Thyroid gland (tissue), 4 donors: ENCODE results near the gene TMEM43. TPM values are rescaled to one million over a fixed set of nuclear protein-coding genes. Genes with fewer than 3 reads are reported as not detected.

ENCODE experiments used
- DNase-seq, 2 donors: peaks; one replicate each; pipeline ENCODE4 v3.0.0-alpha.2; 2019
- H3K27ac ChIP-seq, 3 donors: fragments of 200-600 bp; sonication (generic); 1 replicate in 2 of 3; 2 replicates in 1 of 3; pipeline ENCODE4 v1.5.1; 2016 to 2019; ENCODE audit warnings: mild to moderate bottlenecking in 1 of 3, moderate library complexity in 1 of 3
- H3K27me3 ChIP-seq: fragments of 200-600 bp; sonication (generic); one replicate; pipeline ENCODE4 v1.5.1; 2019
- H3K36me3 ChIP-seq, 2 donors: fragments of 200-600 bp; sonication (generic); one replicate each; pipeline ENCODE4 v1.5.1; 2016 to 2019
- H3K4me1 ChIP-seq, 2 donors: fragments of 200-600 bp; sonication (generic); one replicate each; pipeline ENCODE4 v1.5.1; 2017 to 2019
- H3K4me3 ChIP-seq, 3 donors: fragments of 200-600 bp; sonication (generic); replicated peaks in 1 of 3; 1 replicate in 2 of 3; 2 replicates in 1 of 3; pipeline ENCODE4 v1.5.1; 2016; ENCODE audit warnings: mild to moderate bottlenecking in 1 of 3
- H3K9me3 ChIP-seq: fragments of 200-600 bp; sonication (generic); one replicate; pipeline ENCODE4 v1.5.1; 2017
- POLR2A ChIP-seq, 2 donors: fragments of 450-650 bp; IDR thresholded peaks; one replicate each; pipeline ENCODE4 v1.6.1; 2017; ENCODE audit warnings: antibody characterized with exemption in 2 of 2, mild to moderate bottlenecking in 2 of 2, moderate library complexity in 1 of 2
- WGBS, 2 donors: methylation state at CpG; one replicate each; pipeline ENCODE4 v1.1.5; 2017; 5-methylcytosine and 5-hydroxymethylcytosine counted together
- intact Hi-C: fragments of 100-400 bp; cut with DNase I; formaldehyde crosslinking; loops from one replicate; pipeline ENCODE4 v1.15.1; 2023
- total RNA-seq, 4 donors: library from RNA; depleted of rRNA; stranded (reverse); fragments of >200 nt; gene quantifications; one replicate each; pipeline ENCODE4 v1.2.3, GENCODE V29; 2016
- TF ChIP-seq, protein P1 (sequence below), 6 experiments: fragments of 200-600 bp in 3 of 6; fragments of 450-650 bp in 3 of 6; sonication (generic) in 3 of 6; IDR thresholded peaks; one replicate each; pipeline ENCODE4 v1.5.1; 2016 to 2019; ENCODE audit warnings: antibody characterized with exemption in 6 of 6, mild to moderate bottlenecking in 2 of 6, inconsistent platforms in 1 of 6, moderate library complexity in 1 of 6

TMEM43 gene
- total RNA-seq, 4 donors from 2014 or later: 69.6 to 109 (median 90.3) TPM

- DNase-seq: no peak
- peak overlapping the region; percentile 81 to 93 (median 88) for H3K27ac ChIP-seq
- peak overlapping the region; percentile 77 to 91 (median 81) for H3K4me3 ChIP-seq
- peaks cover 28 to 38% of the 10 kb centered on the region in 2 donors for H3K4me1 ChIP-seq
- no peak for TF ChIP-seq POLR2A (IDR thresholded peaks at IDR 0.05)
- TF ChIP-seq, protein P1, sequence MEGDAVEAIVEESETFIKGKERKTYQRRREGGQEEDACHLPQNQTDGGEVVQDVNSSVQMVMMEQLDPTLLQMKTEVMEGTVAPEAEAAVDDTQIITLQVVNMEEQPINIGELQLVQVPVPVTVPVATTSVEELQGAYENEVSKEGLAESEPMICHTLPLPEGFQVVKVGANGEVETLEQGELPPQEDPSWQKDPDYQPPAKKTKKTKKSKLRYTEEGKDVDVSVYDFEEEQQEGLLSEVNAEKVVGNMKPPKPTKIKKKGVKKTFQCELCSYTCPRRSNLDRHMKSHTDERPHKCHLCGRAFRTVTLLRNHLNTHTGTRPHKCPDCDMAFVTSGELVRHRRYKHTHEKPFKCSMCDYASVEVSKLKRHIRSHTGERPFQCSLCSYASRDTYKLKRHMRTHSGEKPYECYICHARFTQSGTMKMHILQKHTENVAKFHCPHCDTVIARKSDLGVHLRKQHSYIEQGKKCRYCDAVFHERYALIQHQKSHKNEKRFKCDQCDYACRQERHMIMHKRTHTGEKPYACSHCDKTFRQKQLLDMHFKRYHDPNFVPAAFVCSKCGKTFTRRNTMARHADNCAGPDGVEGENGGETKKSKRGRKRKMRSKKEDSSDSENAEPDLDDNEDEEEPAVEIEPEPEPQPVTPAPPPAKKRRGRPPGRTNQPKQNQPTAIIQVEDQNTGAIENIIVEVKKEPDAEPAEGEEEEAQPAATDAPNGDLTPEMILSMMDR (IDR thresholded peaks at IDR 0.05): no peak
- no peaks in the 10 kb centered on the region for H3K27me3 ChIP-seq
- H3K36me3 ChIP-seq: peaks cover 0 to 10% of the 10 kb centered on the region in 2 donors
- H3K9me3 ChIP-seq: no peaks in the 10 kb centered on the region
- WGBS, 2 donors: 6 to 10% methylated on average over 8 to 10 of the region's 10 CpGs
- intact Hi-C loops: loop anchor here (10.0 kb wide), 1 partner anchor 53 kb away; the partner anchor contains the start of genes CHCHD4 and TMEM43
Measured at GRCh38 chr3:14177580-14178246, 52.9 kb downstream of the TMEM43 start.

GRCh38 chr3:14178247-14179113, 53.6 kb downstream of the TMEM43 start, which contains the start of the genes LSM3 and XPC:
Gene LSM3, plus strand, starts transcription at chr3:14178817. Its CDS starts 44 bp downstream, at chr3:14178861.
Gene XPC, minus strand, starts transcription at chr3:14178601. Its CDS starts 33 bp downstream, at chr3:14178568.
- Histone ChIP-seq H3K9me3 (no peaks in the 10 kb centered on the region), H3K27me3 (no peaks in the 10 kb centered on the region), H3K36me3 (peaks cover 0 to 10% of the 10 kb centered on the region in 2 donors), H3K4me3 (peak within 1 kb of the TSS; percentile 81 to 92 (median 91)), H3K4me1 (peaks cover 31 to 38% of the 10 kb centered on the region in 2 donors), H3K27ac (peak within 1 kb of the TSS; percentile 81 to 93 (median 88))
- intact Hi-C loops: loop anchor here (10.0 kb wide), 1 partner anchor 54 kb away; the partner anchor contains the start of genes CHCHD4 and TMEM43
- DNase-seq: peak; percentile 94 to 96
- TF ChIP-seq POLR2A (IDR thresholded peaks at IDR 0.05): peak; percentile 72 to 98
- TF ChIP-seq, protein P1 (IDR thresholded peaks at IDR 0.05): no peak
- 0 to 1% methylated on average over 23 to 55 of the region's 78 CpGs for WGBS, 2 donors

DNA sequence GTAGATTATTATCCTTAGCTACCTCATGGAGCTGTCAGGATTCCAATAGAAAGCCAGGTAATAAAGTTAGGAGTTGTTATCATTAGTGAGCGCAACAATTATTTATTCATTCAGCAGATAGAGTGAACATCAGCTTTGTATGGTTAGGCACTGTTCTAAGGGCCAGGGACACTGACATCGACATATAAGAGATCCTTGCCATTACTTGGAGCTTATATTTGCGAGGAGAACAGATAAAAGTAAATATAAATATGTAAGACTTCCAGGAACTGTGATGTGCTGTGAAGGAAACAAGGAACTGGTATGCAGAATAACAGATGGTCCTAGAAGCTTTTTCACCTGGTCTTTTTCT, 54.2 kb downstream of the TMEM43 start:
- peaks cover 31 to 38% of the 10 kb centered on the region in 2 donors for H3K4me1 ChIP-seq
- H3K9me3 ChIP-seq: no peaks in the 10 kb centered on the region
- H3K4me3 ChIP-seq: peak overlapping the region; percentile 50 to 92 (median 71)
- DNase-seq: no peak
- peak overlapping the region; percentile 46 to 93 (median 64) for H3K27ac ChIP-seq
- no peaks in the 10 kb centered on the region for H3K27me3 ChIP-seq
- H3K36me3 ChIP-seq: peaks cover 4 to 13% of the 10 kb centered on the region in 2 donors
- 5 to 6% methylated on average over 3 of the region's 3 CpGs for WGBS, 2 donors
- TF ChIP-seq, protein P1 (IDR thresholded peaks at IDR 0.05): no peak
- no peak for TF ChIP-seq POLR2A (IDR thresholded peaks at IDR 0.05)
- intact Hi-C loops: loop anchor here (10.0 kb wide), 1 partner anchor 54 kb away; the partner anchor contains the start of genes CHCHD4 and TMEM43

- H3K36me3 ChIP-seq: peaks cover 5 to 14% of the 10 kb centered on the region in 2 donors
- DNase-seq: no peak
- H3K27me3 ChIP-seq: no peaks in the 10 kb centered on the region
- peaks cover 31 to 35% of the 10 kb centered on the region in 2 donors for H3K4me1 ChIP-seq
- no peak overlapping the region for H3K27ac ChIP-seq
- 94 to 100% methylated on average over 1 of the region's 1 CpG for WGBS, 2 donors
- no peak overlapping the region for H3K4me3 ChIP-seq
- TF ChIP-seq, protein P1 (IDR thresholded peaks at IDR 0.05): no peak
- TF ChIP-seq POLR2A (IDR thresholded peaks at IDR 0.05): no peak
- H3K9me3 ChIP-seq: no peaks in the 10 kb centered on the region
- intact Hi-C loops: loop anchor here (10.0 kb wide), 1 partner anchor 55 kb away; the partner anchor contains the start of genes CHCHD4 and TMEM43
Measured at GRCh38 chr3:14179795-14180194, 54.9 kb downstream of the TMEM43 start.
